ENCODE results near the gene CRYBA2. TPM values are rescaled to one million over a fixed set of nuclear protein-coding genes. Genes with fewer than 3 reads are reported as not detected.

The CRYBA2 gene
- polyA plus RNA-seq, 1 experiment, result 0.26 TPM

DNA sequence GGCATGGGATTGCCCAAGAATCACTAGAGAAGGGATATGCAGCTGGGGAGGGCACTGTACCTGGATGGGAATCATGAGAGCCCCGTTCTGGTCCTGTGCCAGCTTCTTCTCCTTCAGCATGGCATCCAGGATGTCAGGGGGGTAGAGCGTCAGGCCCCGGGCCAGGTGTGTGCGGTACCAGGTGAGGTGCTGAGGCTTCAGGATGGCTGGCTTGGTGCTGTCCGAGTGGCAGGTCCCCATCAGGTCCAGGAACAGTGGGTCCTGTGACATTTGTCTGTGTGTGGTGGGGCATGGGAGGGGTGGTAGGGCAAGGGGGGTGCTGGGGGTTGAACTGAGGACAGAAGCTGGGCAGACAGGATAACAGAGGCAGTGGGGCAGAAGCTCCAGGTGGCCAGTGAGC lies 34.9 kb upstream of the CRYBA2 start:
- TF ChIP-seq, protein P1, sequence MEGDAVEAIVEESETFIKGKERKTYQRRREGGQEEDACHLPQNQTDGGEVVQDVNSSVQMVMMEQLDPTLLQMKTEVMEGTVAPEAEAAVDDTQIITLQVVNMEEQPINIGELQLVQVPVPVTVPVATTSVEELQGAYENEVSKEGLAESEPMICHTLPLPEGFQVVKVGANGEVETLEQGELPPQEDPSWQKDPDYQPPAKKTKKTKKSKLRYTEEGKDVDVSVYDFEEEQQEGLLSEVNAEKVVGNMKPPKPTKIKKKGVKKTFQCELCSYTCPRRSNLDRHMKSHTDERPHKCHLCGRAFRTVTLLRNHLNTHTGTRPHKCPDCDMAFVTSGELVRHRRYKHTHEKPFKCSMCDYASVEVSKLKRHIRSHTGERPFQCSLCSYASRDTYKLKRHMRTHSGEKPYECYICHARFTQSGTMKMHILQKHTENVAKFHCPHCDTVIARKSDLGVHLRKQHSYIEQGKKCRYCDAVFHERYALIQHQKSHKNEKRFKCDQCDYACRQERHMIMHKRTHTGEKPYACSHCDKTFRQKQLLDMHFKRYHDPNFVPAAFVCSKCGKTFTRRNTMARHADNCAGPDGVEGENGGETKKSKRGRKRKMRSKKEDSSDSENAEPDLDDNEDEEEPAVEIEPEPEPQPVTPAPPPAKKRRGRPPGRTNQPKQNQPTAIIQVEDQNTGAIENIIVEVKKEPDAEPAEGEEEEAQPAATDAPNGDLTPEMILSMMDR (IDR thresholded peaks at IDR 0.05; ENCODE audit: insufficient read depth, low read depth, low read length), result no peak
- Histone ChIP-seq H3K27me3 (ENCODE audit: control insufficient read depth, insufficient read depth, low read length) (peaks cover 30% of the 10 kb centered on the region), H3K4me3 (ENCODE audit: low read depth, low read length) (no peak overlapping the region), H3K36me3 (ENCODE audit: control insufficient read depth, insufficient read depth, low read length) (no peaks in the 10 kb centered on the region)
- CTCF ChIA-PET, result interaction anchor here (1.2 to 9.3 kb wide), 9 partner anchors 8 to 126 kb away, joined by 3 to 198 read pairs (median 15); partner anchors contain the start of gene NHEJ1
- POLR2A ChIA-PET, result no interaction called here
- DNase-seq (ENCODE audit: low read depth), result no peak

GRCh38 chr2:219027511-219028055 lies 34.4 kb upstream of the CRYBA2 start:
- TF ChIP-seq, protein P1 (IDR thresholded peaks at IDR 0.05; ENCODE audit: insufficient read depth, low read depth, low read length), result no peak
- H3K4me3 ChIP-seq (ENCODE audit: low read depth, low read length), result no peak overlapping the region
- ChIA-PET POLR2A (no interaction called here), CTCF (interaction anchor here (0.6 to 9.3 kb wide), 10 partner anchors 11 to 129 kb away, joined by 3 to 198 read pairs (median 10); partner anchors contain the start of gene NHEJ1)
- H3K27me3 ChIP-seq (ENCODE audit: control insufficient read depth, insufficient read depth, low read length), result peaks cover 31% of the 10 kb centered on the region
- no peaks in the 10 kb centered on the region for H3K36me3 ChIP-seq (ENCODE audit: control insufficient read depth, insufficient read depth, low read length)
- DNase-seq (ENCODE audit: low read depth), result no peak

DNA sequence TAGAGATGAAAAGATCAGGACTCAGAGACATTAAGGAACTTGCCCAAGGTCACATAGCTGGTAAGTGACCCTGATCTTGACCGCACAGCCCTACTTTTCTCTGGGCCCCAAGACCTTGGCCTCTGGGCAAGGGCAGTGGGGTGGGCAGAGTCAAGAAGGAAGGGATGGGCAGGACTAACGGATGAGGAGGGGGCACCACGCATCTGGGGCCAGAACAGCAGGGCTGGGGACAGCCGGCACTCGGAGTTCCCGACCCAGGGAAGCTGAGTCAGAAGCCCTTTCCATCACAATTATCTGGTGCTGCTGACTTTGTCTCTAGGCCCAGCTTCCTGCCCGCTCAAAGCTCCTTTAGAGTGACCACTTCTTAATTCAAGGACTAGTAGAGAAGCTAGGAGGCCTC lies 33.7 kb upstream of the CRYBA2 start:
- ChIA-PET CTCF (interaction anchor here (0.6 to 9.3 kb wide), 8 partner anchors 14 to 128 kb away, joined by 3 to 198 read pairs (median 7); partner anchors contain the start of gene NHEJ1), POLR2A (no interaction called here)
- Histone ChIP-seq H3K27me3 (ENCODE audit: control insufficient read depth, insufficient read depth, low read length) (peaks cover 26% of the 10 kb centered on the region), H3K4me3 (ENCODE audit: low read depth, low read length) (no peak overlapping the region), H3K36me3 (ENCODE audit: control insufficient read depth, insufficient read depth, low read length) (no peaks in the 10 kb centered on the region)
- TF ChIP-seq, protein P1 (IDR thresholded peaks at IDR 0.05; ENCODE audit: insufficient read depth, low read depth, low read length), result no peak
- no peak for DNase-seq (ENCODE audit: low read depth)

GRCh38 chr2:219025637-219026585 lies 32.7 kb upstream of the CRYBA2 start:
- H3K36me3 ChIP-seq (ENCODE audit: control insufficient read depth, insufficient read depth, low read length), result no peaks in the 10 kb centered on the region
- POLR2A ChIA-PET, result interaction anchor here (0.6 kb wide), 1 partner anchor 668 kb away, joined by 3 read pairs; no protein-coding TSS in a partner anchor
- DNase-seq (ENCODE audit: low read depth), result no peak
- no peak overlapping the region for H3K4me3 ChIP-seq (ENCODE audit: low read depth, low read length)
- TF ChIP-seq, protein P1 (IDR thresholded peaks at IDR 0.05; ENCODE audit: insufficient read depth, low read depth, low read length), result no peak
- peaks cover 26% of the 10 kb centered on the region for H3K27me3 ChIP-seq (ENCODE audit: control insufficient read depth, insufficient read depth, low read length)
- CTCF ChIA-PET, result interaction anchor here (1.0 to 9.3 kb wide), 7 partner anchors 24 to 128 kb away, joined by 3 to 198 read pairs (median 10); partner anchors contain the start of gene NHEJ1

DNA sequence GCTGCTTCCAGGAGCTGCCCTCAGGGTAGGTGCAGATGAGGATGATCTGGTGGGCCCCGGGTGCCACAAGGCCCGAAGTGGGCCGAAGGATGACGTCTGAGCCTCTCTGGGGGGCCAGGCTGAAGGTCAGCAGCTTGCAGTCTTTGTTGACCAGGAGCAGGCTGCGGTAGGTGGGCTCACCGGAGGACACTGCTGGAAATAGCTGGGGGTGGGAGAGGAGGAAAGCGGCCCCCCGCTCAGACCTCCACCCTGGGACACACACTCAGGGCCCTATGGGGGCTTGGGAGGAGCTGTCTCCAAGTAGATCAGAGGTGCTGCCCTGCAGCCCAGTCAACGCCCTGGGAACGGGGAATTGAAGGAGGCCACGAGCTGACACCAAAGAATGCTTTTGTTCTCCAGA lies 30.8 kb upstream of the CRYBA2 start:
- Histone ChIP-seq H3K4me3 (ENCODE audit: low read depth, low read length) (no peak overlapping the region), H3K27me3 (ENCODE audit: control insufficient read depth, insufficient read depth, low read length) (peaks cover 31% of the 10 kb centered on the region), H3K36me3 (ENCODE audit: control insufficient read depth, insufficient read depth, low read length) (no peaks in the 10 kb centered on the region)
- TF ChIP-seq, protein P1 (IDR thresholded peaks at IDR 0.05; ENCODE audit: insufficient read depth, low read depth, low read length), result no peak
- ChIA-PET POLR2A (no interaction called here), CTCF (interaction anchor here (0.8 to 9.3 kb wide), 4 partner anchors 34 to 130 kb away, joined by 3 to 198 read pairs (median 4); partner anchors contain the start of gene NHEJ1)
- DNase-seq (ENCODE audit: low read depth), result no peak
